GM21367 (cell line): ENCODE measurements around the gene CFAP99.

Source experiments
- ATAC-seq: cut with Tn5 transposase; IDR thresholded peaks from one replicate; pipeline ENCODE4 v1.9.1; 2021; ENCODE audit not compliant: unreplicated experiment

CFAP99 gene

GRCh38 chr4:2390784-2391421, 27.9 kb upstream of the CFAP99 start:
- no peak for ATAC-seq

DNA sequence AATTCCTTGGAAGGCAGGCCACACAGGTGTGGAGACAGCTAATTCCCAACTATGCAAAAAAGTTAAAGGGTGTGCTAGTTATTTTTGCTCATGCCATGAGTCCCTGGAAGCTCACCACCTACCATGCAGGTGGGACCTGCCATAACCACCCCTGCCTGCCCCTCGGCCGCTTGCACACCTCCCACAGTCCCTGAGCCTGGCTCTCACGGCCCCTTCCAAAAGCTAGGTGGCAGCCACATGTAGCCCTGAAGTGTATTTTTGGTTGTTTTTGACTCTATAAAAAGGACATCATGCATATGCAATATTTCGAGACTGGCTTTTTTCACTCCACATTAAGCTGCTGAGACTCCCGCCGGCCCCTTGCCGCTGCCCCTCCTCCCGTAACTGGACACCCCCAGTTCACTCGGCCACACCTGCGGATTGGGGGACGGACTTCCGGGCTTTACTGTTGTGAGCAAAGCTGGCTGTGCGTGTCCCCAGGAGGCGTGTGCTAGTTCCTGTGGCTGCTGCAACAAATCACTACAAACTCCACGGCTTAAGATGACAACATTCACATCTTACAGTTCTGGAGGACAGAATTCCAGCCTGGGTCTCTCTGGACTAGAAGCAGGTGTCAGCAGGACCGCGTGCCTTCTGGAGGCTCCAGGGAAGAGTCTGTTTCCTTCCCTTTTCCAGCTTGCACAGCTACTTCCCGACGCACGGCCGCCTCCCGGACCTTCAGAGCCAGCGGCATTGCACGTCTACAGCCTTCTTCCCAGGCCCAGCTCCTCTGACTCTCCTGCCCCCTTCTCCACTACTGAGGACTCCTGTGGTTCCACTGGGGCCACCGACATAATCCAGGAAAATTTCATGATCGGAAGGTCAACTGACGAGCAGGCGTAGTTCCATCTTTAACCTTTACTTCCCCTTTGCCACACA, 25.1 kb upstream of the CFAP99 start:
- ATAC-seq: no peak

GRCh38 chr4:2394528-2394927, 24.2 kb upstream of the CFAP99 start:
- ATAC-seq: no peak

- ATAC-seq: no peak
Measured at GRCh38 chr4:2395038-2395437, 23.7 kb upstream of the CFAP99 start.

DNA sequence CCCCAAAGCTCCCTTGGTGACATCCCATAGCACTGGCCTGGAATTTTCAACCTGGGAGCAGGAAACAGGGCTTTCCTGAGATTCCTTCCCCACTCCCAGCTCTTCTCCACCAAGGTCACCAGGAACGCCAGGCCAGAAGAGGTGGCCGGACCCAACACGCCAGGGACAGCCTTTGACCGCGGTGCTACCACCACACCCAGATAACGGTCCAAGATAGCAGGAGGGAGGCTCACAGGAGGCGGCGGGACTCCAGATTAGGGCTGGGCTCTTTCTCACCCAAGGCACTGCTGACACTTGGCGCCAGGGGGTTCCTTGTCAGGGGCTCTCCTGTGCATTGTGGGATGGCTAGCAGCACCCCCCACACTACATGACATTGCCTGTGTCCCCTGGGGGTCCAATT, 23.2 kb upstream of the CFAP99 start:
- ATAC-seq: no peak

GRCh38 chr4:2396781-2397368, 21.9 kb upstream of the CFAP99 start:
- ATAC-seq: no peak

DNA sequence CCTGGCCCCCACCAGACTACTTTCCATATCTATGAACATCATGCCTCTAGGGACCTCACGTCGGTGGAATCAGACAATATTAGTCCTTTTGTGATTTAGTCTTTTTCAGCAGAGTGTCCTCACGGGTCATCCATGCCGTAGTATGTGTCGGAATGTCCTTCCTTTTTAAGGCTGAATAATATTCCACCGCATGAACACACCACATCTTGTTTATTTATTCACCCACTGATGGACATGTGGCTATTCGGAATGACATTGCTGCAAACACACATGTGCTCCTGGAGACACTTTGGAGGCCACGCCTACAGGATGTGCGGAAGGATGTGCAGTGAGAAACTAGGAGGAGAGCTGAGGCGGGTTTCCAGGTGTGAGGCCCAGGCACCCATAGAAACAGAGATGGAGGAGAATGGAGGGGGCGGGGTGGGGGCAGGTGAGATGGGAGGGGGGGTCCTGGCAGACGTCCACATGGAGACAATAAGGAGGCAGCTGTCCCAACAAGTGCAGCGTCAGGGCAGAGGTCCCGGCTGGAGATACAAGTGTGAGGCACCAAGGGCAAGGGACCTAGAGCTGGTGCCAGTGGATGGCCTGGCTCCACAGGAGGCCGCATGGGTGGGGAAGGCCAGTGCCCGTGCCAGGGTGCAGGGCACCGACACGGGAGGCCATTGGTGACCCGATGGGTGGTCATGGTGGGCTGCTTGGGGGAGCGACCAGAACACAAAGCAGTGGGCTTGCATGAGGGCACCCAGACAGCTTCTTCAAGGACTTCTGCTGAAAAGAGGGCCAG, 21.0 kb upstream of the CFAP99 start:
- no peak for ATAC-seq

DNA sequence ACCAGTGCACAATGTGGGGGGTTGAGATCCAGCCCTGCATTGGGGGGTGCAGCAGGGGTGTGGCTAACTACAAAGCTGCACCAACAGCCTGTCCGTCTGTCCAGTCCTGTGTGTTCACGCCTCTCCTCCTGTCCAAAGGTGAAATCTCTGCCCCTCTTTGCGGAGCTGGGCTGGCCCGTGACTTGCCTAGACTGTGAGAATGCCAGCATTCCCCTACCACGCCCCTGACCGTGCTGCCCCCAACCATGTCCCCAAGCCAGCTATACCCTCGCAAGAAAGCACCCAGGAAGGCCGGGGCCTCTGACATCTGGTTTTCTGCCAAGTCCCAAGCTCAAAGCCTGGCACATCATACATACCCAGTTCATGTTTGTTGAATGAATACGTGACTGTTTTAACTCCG, 19.5 kb upstream of the CFAP99 start:
- ATAC-seq: no peak

- no peak for ATAC-seq
Measured at GRCh38 chr4:2399631-2400190, 19.0 kb upstream of the CFAP99 start.

DNA sequence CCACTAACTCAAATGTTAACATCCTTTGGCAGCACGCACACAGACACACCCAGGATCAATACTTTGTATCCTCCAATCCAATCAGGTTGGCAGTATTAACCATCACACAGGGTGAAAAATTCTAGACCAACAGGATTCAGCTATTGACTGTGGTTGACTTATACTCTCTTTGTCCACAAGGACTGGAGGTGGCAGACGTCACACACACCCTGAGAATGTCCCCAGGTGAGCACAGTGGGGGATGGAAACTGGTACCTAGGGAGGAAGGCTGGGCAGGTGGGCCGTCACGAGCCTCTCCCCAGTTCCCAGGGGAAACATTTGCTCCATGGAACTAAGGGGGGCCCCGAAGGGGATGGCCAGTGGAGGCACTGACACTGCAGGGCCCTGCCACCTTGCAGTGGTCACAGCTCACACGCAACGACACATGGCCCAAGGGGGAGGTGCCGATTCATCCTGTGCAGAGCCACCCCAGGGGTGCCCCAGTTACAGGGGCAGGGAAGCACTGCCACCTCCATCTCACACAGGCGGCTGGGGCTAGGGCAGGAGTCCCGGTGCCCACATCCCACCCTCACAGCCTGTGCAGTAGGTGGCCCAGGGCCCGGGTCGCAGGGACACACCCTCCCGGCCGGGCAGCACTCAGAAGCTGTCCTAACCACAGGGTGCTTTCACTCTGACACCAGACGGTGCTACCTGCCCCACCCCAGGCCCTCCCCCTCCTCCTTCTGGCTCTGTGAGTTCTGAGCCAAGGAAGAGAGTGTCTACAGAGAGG, 17.7 kb upstream of the CFAP99 start:
- no peak for ATAC-seq

- ATAC-seq: no peak
Measured at GRCh38 chr4:2401610-2401983, 17.2 kb upstream of the CFAP99 start.

DNA sequence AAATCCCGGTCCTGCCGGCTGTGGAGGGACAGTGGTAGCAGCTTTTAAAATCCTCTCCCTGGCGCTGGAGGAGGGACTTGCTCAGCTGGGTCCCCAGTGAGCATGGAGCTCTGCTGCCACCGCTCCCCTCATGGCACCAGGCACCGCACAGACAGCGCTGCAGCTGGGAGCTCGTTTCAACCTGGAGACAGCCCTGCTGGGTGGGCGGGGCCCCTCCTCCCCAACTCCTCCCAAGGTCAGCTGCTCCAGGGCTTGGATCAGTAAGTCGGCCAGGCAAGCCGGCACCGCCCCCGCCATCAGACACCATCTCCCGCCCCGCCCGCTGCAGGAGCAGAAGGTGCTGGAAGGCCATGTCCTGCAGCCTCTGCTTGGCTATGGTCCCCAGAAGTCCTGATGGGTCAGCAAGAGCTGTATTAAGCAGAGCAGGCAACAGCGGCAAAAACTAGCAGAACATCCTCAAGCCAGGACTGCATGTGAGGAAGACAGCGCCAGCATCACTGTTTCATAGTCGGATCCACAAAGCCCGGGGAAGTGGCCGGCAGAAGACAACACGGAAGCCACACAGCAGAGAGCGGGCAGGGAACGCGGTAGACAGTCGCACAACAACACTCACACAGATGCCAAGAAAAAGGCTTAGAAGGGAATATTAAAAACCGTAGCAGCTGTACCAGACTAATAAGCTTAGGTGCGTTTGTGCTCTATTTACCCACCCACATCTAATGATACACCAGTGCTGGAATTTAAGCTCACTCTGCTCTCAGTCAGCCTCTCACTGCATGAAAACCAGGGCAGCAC, 16.5 kb upstream of the CFAP99 start:
- ATAC-seq: no peak

GRCh38 chr4:2402941-2403340, 15.8 kb upstream of the CFAP99 start:
- no peak for ATAC-seq

- ATAC-seq: no peak
Measured at GRCh38 chr4:2406406-2406805, 12.3 kb upstream of the CFAP99 start.

- ATAC-seq: no peak
Measured at GRCh38 chr4:2406920-2407319, 11.8 kb upstream of the CFAP99 start.

GRCh38 chr4:2407991-2408342, 10.8 kb upstream of the CFAP99 start:
- ATAC-seq: no peak

DNA sequence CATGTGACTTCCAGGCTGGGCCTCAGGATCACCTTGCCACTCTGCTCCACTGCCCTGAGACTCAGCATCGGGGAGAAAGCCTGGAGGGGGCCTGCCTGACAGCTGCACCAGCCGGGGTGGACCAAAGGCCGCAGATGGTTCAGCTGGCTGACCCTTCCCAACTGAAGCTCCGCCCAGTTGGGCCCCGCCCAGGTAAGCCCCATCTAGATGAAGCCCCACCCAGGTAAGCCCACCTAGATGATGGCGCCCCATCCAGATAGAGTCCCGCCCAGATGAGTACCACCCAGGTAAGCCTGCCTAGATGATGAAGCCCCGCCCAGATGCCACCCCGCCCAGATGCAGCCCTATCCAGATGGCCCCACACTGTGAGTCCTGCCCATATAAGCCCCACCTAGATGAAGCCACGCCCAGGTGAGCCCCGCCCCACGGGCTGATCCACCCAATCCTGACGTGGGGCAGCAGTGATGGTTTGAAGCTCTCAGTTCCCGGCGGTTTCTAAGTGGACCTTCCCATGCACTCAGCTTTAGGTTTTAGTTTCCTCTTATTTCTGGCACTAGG, 10.3 kb upstream of the CFAP99 start:
- ATAC-seq: no peak

- ATAC-seq: no peak
Measured at GRCh38 chr4:2408976-2409375, 9.8 kb upstream of the CFAP99 start.

- no peak for ATAC-seq
Measured at GRCh38 chr4:2409381-2409783, 9.4 kb upstream of the CFAP99 start.
